ENCODE measurements around the gene OR10G3. TPM values are rescaled to one million over a fixed set of nuclear protein-coding genes. Genes with fewer than 3 reads are reported as not detected.
"Not testable (repeated sequence)": the region's sequence is repeated elsewhere in the genome, so short reads cannot be mapped to it uniquely, and the experiment has no call there.

The OR10G3 gene
- not detected for total RNA-seq

- DNase-seq: no peak
Measured at GRCh38 chr14:21579976-21580375, at the start of gene OR10G3. TSS of gene OR10G3 (minus strand) at chr14:21580076. CDS start at chr14:21570744, 9,332 bp downstream.

- DNase-seq: no peak
Measured at GRCh38 chr14:21626491-21627230, 46.8 kb upstream of the OR10G3 start.

- no peak for DNase-seq
Measured at GRCh38 chr14:21617614-21618013, 37.7 kb upstream of the OR10G3 start.

- no peak for DNase-seq
Measured at GRCh38 chr14:21614240-21614639, 34.4 kb upstream of the OR10G3 start.

- DNase-seq: no peak
Measured at GRCh38 chr14:21612324-21612723, 32.4 kb upstream of the OR10G3 start.

- DNase-seq: not testable (repeated sequence)
Measured at GRCh38 chr14:21602181-21602580, 22.3 kb upstream of the OR10G3 start.

GRCh38 chr14:21589317-21589716 lies 9.4 kb upstream of the OR10G3 start:
- no peak for DNase-seq

- no peak for DNase-seq
Measured at GRCh38 chr14:21575661-21576060, 4.2 kb downstream of the OR10G3 start.

GRCh38 chr14:21572604-21573003 lies 7.3 kb downstream of the OR10G3 start:
- no peak for DNase-seq

GRCh38 chr14:21558703-21559170 lies 21.1 kb downstream of the OR10G3 start:
- no peak for DNase-seq

- peak; percentile 98 for DNase-seq
Measured at GRCh38 chr14:21557084-21557901, 22.6 kb downstream of the OR10G3 start.

- no peak for DNase-seq
Measured at GRCh38 chr14:21556378-21557083, 23.3 kb downstream of the OR10G3 start.

GRCh38 chr14:21553266-21553665 lies 26.6 kb downstream of the OR10G3 start:
- DNase-seq: no peak

GRCh38 chr14:21544588-21544987 lies 35.3 kb downstream of the OR10G3 start:
- DNase-seq: not testable (repeated sequence)

GRCh38 chr14:21543963-21544362 lies 35.9 kb downstream of the OR10G3 start:
- DNase-seq: no peak

GRCh38 chr14:21543521-21543960 lies 36.3 kb downstream of the OR10G3 start:
- no peak for DNase-seq

- no peak for DNase-seq
Measured at GRCh38 chr14:21541413-21542074, 38.3 kb downstream of the OR10G3 start.

GRCh38 chr14:21539189-21539940 lies 40.5 kb downstream of the OR10G3 start:
- DNase-seq: no peak

GRCh38 chr14:21537090-21537424 lies 42.8 kb downstream of the OR10G3 start:
- no peak for DNase-seq

GRCh38 chr14:21536418-21537089 lies 43.3 kb downstream of the OR10G3 start:
- DNase-seq: peak; percentile 18

Measured in tongue (tissue), 2 donors.